Fibroblast of villous mesenchyme (primary cell): ENCODE measurements around the gene NUP98. TPM values are rescaled to one million over a fixed set of nuclear protein-coding genes. Genes with fewer than 3 reads are reported as not detected.

Source experiments
- DNase-seq: peaks from one replicate; pipeline ENCODE4 v3.0.0-alpha.2; 2010; ENCODE audit warnings: low read depth
- H3K4me3 ChIP-seq: 2 replicates; pipeline ENCODE4 v1.5.1; 2011; ENCODE audit warnings: low read depth, mild to moderate bottlenecking, low read length
- total RNA-seq: library from RNA; depleted of rRNA; stranded (reverse); fragments of >200 nt; gene quantifications from 2 replicates; pipeline ENCODE4 v1.2.3, GENCODE V29; 2012
- TF ChIP-seq, protein P1 (sequence below): IDR thresholded peaks from 2 replicates; pipeline ENCODE4 v1.5.1; 2012; ENCODE audit warnings: low read depth, mild to moderate bottlenecking, low read length; ENCODE audit not compliant: insufficient read depth

NUP98 gene
- total RNA-seq, 1 donor: 183 TPM

DNA sequence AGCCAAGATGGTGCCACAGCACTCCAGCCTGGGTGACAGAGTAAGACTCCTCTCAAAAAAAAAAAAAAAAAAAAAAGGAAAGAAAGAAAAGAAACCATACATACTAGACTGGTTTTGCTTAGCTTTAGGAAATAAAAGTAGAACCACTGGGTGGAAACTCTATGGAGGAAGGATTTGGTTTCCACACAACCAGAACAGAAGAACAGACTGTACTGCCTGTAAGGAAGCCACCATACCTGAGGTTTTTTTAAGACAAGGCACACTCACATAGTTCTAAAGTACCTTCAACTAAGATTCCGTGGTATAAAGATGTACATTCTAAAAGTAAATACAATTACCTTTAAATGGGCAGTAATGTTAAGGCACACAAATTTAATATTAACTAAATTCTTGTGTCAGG lies 58.6 kb downstream of the NUP98 start:
- no peak for DNase-seq
- TF ChIP-seq, protein P1, sequence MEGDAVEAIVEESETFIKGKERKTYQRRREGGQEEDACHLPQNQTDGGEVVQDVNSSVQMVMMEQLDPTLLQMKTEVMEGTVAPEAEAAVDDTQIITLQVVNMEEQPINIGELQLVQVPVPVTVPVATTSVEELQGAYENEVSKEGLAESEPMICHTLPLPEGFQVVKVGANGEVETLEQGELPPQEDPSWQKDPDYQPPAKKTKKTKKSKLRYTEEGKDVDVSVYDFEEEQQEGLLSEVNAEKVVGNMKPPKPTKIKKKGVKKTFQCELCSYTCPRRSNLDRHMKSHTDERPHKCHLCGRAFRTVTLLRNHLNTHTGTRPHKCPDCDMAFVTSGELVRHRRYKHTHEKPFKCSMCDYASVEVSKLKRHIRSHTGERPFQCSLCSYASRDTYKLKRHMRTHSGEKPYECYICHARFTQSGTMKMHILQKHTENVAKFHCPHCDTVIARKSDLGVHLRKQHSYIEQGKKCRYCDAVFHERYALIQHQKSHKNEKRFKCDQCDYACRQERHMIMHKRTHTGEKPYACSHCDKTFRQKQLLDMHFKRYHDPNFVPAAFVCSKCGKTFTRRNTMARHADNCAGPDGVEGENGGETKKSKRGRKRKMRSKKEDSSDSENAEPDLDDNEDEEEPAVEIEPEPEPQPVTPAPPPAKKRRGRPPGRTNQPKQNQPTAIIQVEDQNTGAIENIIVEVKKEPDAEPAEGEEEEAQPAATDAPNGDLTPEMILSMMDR: no peak
- no peak overlapping the region for H3K4me3 ChIP-seq

DNA sequence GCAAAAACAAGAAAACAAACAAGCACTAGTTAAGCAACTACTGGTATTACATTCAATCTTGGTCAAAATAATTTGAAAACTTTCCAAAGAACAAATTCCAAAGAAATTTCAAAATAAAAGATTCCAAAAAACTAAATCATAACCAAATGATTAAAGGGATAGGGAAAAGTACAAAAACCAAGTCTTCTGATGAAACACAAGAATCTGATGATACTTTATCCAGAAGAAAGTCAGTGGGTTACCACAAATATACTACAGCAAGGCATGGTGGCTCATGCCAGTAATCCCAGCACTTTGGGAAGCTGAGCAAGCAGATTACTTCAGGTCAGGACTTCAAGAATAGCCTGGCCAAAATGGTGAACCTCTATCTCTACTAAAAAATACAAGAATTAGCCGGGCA lies 59.1 kb downstream of the NUP98 start:
- TF ChIP-seq, protein P1: no peak
- no peak overlapping the region for H3K4me3 ChIP-seq
- DNase-seq: peak; percentile 37

DNA sequence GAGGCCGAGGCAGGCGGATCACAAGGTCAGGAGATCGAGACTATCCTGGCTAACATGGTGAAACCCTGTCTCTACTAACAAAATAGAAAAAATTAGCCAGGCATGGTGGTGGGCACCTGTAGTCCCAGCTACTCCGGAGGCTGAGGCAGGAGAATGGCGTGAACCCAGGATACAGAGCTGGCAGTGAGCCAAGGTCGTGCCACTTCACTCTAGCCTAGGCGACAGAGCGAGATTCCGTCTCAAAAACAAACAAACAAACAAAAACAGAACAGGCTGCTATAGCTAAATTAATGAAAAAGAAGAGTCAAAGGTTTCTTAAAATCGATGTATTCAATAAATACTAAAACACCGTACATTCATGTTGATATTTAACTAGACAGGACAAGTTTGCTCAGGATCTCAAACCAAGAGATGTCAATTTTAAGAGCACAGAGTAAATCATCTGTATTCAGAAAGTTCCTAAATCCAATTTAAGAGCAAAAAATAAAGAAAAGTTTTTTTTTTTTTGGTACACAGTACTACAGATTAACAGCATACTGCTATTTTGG lies 59.9 kb downstream of the NUP98 start:
- no peak overlapping the region for H3K4me3 ChIP-seq
- no peak for DNase-seq
- TF ChIP-seq, protein P1: no peak

DNA sequence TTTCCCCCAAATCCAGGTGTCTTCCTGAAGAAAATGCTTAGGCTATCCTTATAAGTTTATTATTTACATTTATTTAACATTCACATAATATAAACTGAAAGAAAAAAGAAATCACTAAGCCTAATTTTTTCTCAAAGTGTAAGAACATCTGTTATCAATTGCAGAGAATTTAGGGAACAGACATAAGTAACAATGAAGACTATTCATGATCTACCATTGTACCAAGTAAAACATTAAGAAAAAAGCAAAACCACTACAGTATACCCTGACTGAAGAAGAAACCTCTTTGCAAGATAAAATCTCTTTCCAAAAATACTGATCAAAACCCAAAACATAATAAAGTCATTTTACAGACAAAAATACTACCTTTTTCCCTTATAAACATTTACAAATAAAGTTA lies 60.5 kb downstream of the NUP98 start:
- no peak overlapping the region for H3K4me3 ChIP-seq
- TF ChIP-seq, protein P1: no peak
- peak; percentile 8 for DNase-seq

DNA sequence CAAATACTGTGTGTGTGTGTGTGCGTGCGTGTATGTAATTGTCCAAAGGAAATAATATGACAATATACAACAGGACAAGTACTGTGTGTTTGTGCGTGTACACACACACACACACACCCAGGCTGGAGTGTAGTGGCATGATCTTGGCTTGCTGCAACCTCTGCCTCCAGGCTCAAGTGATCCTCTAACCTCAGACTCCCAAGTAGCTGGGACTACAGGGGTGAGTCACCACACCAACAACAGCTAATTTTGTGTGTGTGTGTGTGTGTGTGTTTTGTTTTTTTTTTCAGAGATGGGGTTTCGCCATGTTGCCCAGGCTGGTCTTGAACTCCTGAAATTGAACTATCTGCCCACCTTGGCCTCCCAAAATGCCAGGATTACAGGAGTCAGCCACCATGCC lies 61.5 kb downstream of the NUP98 start:
- peak; percentile 5 for DNase-seq
- H3K4me3 ChIP-seq: no peak overlapping the region
- TF ChIP-seq, protein P1: no peak

DNA sequence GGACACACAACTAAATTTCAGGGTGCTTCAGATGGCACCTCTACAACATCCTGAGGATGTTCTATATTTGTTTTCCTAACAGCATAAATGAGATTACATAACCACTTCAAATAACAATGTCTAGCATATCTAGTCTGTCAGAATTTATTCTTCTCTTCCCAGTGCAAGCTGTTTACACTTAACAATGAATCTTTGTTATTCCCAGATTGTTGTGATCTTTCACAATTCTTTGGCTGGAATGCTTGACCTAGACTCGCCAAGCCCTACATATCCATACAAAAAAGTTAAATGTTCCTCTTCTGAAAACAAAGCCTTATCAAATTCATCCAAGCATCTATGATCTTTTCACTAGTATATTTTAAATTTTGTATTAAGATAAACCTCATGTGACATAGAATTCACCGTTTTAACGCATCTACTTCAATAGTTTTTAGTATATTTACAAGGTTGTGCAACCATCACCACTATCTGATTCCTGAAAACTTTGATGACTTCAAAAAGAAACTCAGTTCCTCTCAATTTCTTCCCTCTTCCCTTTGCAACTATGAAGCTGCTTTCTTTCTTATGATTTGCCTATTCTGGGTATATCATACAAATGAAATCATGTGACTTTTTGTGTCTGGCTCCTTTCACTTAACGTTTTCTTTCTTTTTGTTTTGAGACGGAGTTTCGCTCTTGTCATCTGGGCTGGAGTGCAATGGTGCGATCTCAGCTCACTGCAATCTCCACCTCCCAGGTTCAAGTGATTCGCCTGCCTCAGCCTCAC lies 64.5 kb downstream of the NUP98 start:
- DNase-seq: peak; percentile 53
- TF ChIP-seq, protein P1: no peak
- H3K4me3 ChIP-seq: no peak overlapping the region
